Measurements from ENCODE around the gene CFAP58.

CFAP58 gene

DNA sequence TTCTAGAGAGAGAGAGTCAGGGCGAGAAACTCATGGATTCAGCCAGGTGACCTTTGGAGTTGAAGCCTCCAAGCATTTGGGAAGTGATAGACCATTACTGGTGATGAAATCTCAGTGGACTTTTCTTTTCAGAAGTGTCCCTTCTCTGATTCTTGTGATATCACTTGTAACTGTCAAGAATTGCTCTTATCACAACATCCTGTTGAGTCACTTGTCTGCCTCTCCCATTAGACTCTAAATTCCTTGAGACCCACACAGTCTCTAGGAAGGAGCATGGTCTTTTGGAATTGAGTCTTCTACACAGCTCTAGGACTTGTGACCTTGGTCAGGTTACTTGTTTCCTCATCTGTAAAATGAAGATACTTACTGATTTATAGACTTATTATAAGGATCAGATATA is 81.0 kb downstream of the CFAP58 start:
- Histone ChIP-seq H3K4me3 (ENCODE audit: low read depth, low read length) (no peak overlapping the region), H3K4me1 (no peaks in the 10 kb centered on the region), H3K36me3 (no peaks in the 10 kb centered on the region), H3K27me3 (no peaks in the 10 kb centered on the region), H3K9me3 (no peaks in the 10 kb centered on the region)
- TF ChIP-seq, protein P1, sequence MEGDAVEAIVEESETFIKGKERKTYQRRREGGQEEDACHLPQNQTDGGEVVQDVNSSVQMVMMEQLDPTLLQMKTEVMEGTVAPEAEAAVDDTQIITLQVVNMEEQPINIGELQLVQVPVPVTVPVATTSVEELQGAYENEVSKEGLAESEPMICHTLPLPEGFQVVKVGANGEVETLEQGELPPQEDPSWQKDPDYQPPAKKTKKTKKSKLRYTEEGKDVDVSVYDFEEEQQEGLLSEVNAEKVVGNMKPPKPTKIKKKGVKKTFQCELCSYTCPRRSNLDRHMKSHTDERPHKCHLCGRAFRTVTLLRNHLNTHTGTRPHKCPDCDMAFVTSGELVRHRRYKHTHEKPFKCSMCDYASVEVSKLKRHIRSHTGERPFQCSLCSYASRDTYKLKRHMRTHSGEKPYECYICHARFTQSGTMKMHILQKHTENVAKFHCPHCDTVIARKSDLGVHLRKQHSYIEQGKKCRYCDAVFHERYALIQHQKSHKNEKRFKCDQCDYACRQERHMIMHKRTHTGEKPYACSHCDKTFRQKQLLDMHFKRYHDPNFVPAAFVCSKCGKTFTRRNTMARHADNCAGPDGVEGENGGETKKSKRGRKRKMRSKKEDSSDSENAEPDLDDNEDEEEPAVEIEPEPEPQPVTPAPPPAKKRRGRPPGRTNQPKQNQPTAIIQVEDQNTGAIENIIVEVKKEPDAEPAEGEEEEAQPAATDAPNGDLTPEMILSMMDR (IDR thresholded peaks at IDR 0.05; ENCODE audit: low read depth, low read length) = no peak
- no peak for DNase-seq

DNA sequence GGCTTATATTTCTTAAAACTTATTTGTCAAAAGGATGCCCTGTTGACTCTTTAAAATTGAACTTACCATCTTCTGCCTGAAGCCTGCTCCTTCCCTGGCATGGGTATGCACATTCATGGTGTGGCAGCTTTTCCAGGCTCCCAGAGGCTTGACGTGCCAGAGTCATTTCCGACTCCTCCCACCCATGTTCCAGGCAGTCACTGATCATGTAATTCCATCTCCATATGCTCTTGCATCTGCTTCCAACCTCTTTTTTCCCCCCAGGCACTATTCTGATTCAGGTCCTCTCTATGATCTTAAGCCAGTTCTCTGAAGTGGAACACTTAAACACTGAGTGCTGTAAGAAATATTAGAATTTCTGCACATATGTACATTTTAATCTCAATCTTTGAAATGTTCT is 82.2 kb downstream of the CFAP58 start:
- DNase-seq = peak; percentile 52
- TF ChIP-seq, protein P1 (IDR thresholded peaks at IDR 0.05; ENCODE audit: low read depth, low read length) = no peak
- Histone ChIP-seq H3K27me3 (no peaks in the 10 kb centered on the region), H3K9me3 (no peaks in the 10 kb centered on the region), H3K4me1 (no peaks in the 10 kb centered on the region), H3K4me3 (ENCODE audit: low read depth, low read length) (no peak overlapping the region), H3K36me3 (no peaks in the 10 kb centered on the region)

DNA sequence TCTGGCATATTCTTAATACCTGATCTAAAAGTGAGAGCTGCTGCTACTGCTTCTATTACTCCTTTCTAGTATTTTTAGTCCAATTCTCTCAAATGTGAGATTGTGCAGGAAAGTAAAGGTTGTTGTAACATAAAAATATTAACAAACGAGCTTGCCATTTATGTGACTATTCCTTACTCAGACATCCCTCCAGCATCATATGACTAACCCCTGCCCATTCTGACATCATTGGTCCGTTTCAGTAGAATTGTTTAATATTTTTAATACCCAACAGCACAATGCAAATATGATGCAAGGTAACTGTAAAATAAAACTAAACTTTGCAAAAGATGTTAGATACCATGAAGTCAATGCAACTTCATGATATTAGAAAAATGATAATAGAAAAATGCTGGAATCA is 83.6 kb downstream of the CFAP58 start:
- DNase-seq = no peak
- TF ChIP-seq, protein P1 (IDR thresholded peaks at IDR 0.05; ENCODE audit: low read depth, low read length) = no peak
- no peaks in the 10 kb centered on the region for H3K36me3 ChIP-seq
- H3K9me3 ChIP-seq = no peaks in the 10 kb centered on the region
- H3K27me3 ChIP-seq = no peaks in the 10 kb centered on the region
- no peak overlapping the region for H3K4me3 ChIP-seq (ENCODE audit: low read depth, low read length)
- no peaks in the 10 kb centered on the region for H3K4me1 ChIP-seq

DNA sequence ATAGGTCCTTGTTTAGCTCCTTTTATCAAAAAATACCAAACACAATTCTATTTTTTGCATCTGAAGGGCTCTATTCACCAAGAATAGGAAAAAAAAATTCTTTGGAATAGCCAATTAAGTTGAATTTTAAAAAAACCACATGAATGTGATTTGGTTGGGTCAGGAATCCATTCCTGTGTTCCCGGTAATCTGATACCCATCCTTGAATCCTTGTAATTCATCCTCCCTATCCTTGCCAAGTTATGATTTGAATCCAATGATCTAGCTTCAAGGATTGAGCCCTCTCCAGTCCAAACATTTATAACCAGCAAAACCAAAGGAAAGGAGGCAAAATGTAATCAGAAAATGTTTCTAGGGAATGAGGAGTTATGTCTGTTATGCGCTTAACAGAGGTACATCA is 86.6 kb downstream of the CFAP58 start:
- no peaks in the 10 kb centered on the region for H3K27me3 ChIP-seq
- TF ChIP-seq, protein P1 (IDR thresholded peaks at IDR 0.05; ENCODE audit: low read depth, low read length) = no peak
- no peaks in the 10 kb centered on the region for H3K9me3 ChIP-seq
- DNase-seq = no peak
- no peaks in the 10 kb centered on the region for H3K4me1 ChIP-seq
- H3K4me3 ChIP-seq (ENCODE audit: low read depth, low read length) = no peak overlapping the region
- H3K36me3 ChIP-seq = no peaks in the 10 kb centered on the region

DNA sequence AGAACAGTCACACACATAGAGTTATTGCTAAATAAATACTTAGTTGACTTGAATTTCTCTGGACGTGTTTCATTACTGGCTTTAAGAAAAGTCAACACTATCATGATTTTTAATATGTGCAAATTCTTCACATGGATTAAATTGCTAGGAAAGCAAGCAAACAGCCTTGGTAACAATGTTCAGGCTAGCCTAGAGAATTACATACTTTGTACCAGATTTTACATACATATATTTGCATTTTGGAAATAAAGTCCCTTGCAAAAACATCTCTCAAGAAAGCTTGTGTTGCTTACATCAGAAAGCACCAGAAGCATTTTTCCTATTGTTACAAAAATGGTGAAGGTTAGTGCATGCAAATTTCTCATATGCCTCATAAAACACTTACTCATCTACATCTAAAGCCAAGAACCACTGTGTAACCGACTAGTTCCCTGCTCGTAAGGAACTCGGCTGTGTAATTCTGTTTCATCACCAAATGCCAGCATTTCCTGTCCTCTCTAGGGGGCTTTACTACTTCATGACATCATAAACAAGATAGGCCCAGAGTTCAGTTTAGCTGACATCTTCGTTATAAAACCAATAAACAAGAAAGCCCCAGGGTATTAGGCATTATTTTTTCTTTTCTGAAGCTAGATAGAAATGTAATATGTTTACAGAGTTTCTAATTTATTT is 87.8 kb downstream of the CFAP58 start:
- Histone ChIP-seq H3K4me3 (ENCODE audit: low read depth, low read length) (no peak overlapping the region), H3K27me3 (no peaks in the 10 kb centered on the region), H3K36me3 (no peaks in the 10 kb centered on the region), H3K9me3 (no peaks in the 10 kb centered on the region), H3K4me1 (no peaks in the 10 kb centered on the region)
- TF ChIP-seq, protein P1 (IDR thresholded peaks at IDR 0.05; ENCODE audit: low read depth, low read length) = no peak
- no peak for DNase-seq

DNA sequence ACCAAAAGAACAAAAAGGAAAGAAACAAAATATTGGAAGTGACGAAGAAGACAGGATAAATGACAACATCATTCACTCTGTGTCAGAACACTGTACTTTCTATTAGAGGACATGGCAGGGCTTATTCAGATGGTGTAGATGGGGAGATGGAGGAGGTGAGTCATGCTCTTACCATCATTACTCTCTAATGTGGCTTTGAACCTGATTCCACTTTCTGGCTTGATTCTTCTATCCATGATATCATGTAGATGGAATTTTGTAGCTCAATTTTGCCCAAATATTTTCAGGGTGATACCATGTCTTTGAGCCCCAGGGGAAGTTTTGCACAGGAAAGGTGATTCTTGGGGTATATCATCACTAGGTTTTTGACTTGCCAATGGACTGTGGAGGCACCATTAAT is 91.7 kb downstream of the CFAP58 start:
- no peak for DNase-seq
- TF ChIP-seq, protein P1 (IDR thresholded peaks at IDR 0.05; ENCODE audit: low read depth, low read length) = no peak
- Histone ChIP-seq H3K27me3 (no peaks in the 10 kb centered on the region), H3K36me3 (no peaks in the 10 kb centered on the region), H3K4me3 (ENCODE audit: low read depth, low read length) (no peak overlapping the region), H3K4me1 (no peaks in the 10 kb centered on the region), H3K9me3 (no peaks in the 10 kb centered on the region)

Measured in BE2C (cell line).